WTC11 (cell line): ENCODE data around the gene PCDH7. TPM values are rescaled to one million over a fixed set of nuclear protein-coding genes. Genes with fewer than 3 reads are reported as not detected.

Experiments
- ATAC-seq: fragments of 200-7000 bp; cut with Tn5 transposase; 2 replicates; pipeline ENCODE4 v1.10.0; 2021; ENCODE audit warnings: mild to moderate bottlenecking, moderate library complexity
- CTCF ChIA-PET: fragments of 300-600 bp; sonication (Branson Sonifier 250); formaldehyde crosslinking; loops from one replicate; lab custom pipeline; 2021; ENCODE audit warnings: antibody characterized with exemption; lab: Charles Lee
- POLR2A ChIA-PET: fragments of 350-600 bp; sonication (Branson Sonifier 250); formaldehyde crosslinking; loops from one replicate; lab custom pipeline; 2021; ENCODE audit warnings: antibody characterized with exemption; lab: Charles Lee
- DNase-seq: peaks from one replicate; pipeline ENCODE4 v3.0.0; 2021; ENCODE audit warnings: low spot score
- H3K27ac Mint-ChIP-seq: 2 replicates; pipeline ENCODE4 v1.8.0; 2021; ENCODE audit warnings: mixed read lengths
- H3K27me3 Mint-ChIP-seq: 2 replicates; pipeline ENCODE4 v1.8.0; 2021; ENCODE audit warnings: low read depth, mild to moderate bottlenecking, moderate library complexity, mixed read lengths
- H3K36me3 Mint-ChIP-seq: 2 replicates; pipeline ENCODE4 v1.8.0; 2021; ENCODE audit warnings: mixed read lengths
- H3K4me1 Mint-ChIP-seq: 2 replicates; pipeline ENCODE4 v1.8.0; 2022; ENCODE audit warnings: mixed read lengths
- H3K4me3 Mint-ChIP-seq: 2 replicates; pipeline ENCODE4 v1.8.0; 2021; ENCODE audit warnings: mild to moderate bottlenecking, moderate library complexity, mixed read lengths
- H3K9me3 Mint-ChIP-seq: 2 replicates; pipeline ENCODE4 v1.8.0; 2021; ENCODE audit warnings: mixed read lengths
- AFF4 ChIP-seq: sonication (generic); formaldehyde crosslinking; IDR thresholded peaks from 2 replicates; pipeline ENCODE4 v1.8.1; 2023; ENCODE audit warnings: mild to moderate bottlenecking, missing genetic modification reagents, borderline replicate concordance
- ATF1 ChIP-seq: sonication (generic); formaldehyde crosslinking; IDR thresholded peaks from 2 replicates; pipeline ENCODE4 v1.8.1; 2023; ENCODE audit warnings: mild to moderate bottlenecking, moderate library complexity, missing genetic modification reagents
- CBFB ChIP-seq: sonication (generic); formaldehyde crosslinking; IDR thresholded peaks from 2 replicates; pipeline ENCODE4 v1.8.1; 2022; ENCODE audit warnings: mild to moderate bottlenecking, low read depth, missing genetic modification reagents
- EMX1 ChIP-seq: fragments of 250-450 bp; sonication (Bioruptor Pico); IDR thresholded peaks from 2 replicates; pipeline ENCODE4 v1.8.0; 2021; ENCODE audit warnings: mild to moderate bottlenecking
- ETV6 ChIP-seq: sonication (generic); formaldehyde crosslinking; IDR thresholded peaks from 2 replicates; pipeline ENCODE4 v1.8.1; 2022; ENCODE audit warnings: mild to moderate bottlenecking, missing genetic modification reagents
- FOXJ3 ChIP-seq: sonication (generic); formaldehyde crosslinking; IDR thresholded peaks from 2 replicates; pipeline ENCODE4 v1.9.0; 2021; ENCODE audit warnings: missing genetic modification reagents, mild to moderate bottlenecking, borderline replicate concordance
- FOXP1 ChIP-seq: sonication (generic); formaldehyde crosslinking; IDR thresholded peaks from 2 replicates; pipeline ENCODE4 v1.8.0; 2022; ENCODE audit warnings: missing genetic modification reagents, mild to moderate bottlenecking, moderate library complexity, borderline replicate concordance
- IRF2 ChIP-seq: sonication (generic); formaldehyde crosslinking; IDR thresholded peaks from 2 replicates; pipeline ENCODE4 v1.8.0; 2022; ENCODE audit warnings: low read depth, missing genetic modification reagents, borderline replicate concordance
- KAT7 ChIP-seq: sonication (generic); formaldehyde crosslinking; IDR thresholded peaks from 2 replicates; pipeline ENCODE4 v1.8.1; 2023; ENCODE audit warnings: missing genetic modification reagents, mild to moderate bottlenecking, borderline replicate concordance
- NR3C1 ChIP-seq: sonication (generic); formaldehyde crosslinking; conservative IDR thresholded peaks from 2 replicates; pipeline ENCODE4 v1.8.1; 2023; ENCODE audit warnings: low read depth, mild to moderate bottlenecking, missing genetic modification reagents
- OVOL2 ChIP-seq: fragments of 250-450 bp; sonication (Bioruptor Pico); IDR thresholded peaks from 2 replicates; pipeline ENCODE4 v1.9.0; 2021; ENCODE audit warnings: mild to moderate bottlenecking, borderline replicate concordance
- RORB ChIP-seq: fragments of 250-450 bp; sonication (Bioruptor Pico); IDR thresholded peaks from 2 replicates; pipeline ENCODE4 v1.9.0; 2021; ENCODE audit warnings: mild to moderate bottlenecking
- ZNF263 ChIP-seq: sonication (generic); formaldehyde crosslinking; IDR thresholded peaks from 2 replicates; pipeline ENCODE4 v1.8.1; 2022; ENCODE audit warnings: low read depth, mild to moderate bottlenecking, moderate library complexity, missing genetic modification reagents
- ZNF317 ChIP-seq: sonication (generic); formaldehyde crosslinking; IDR thresholded peaks from 2 replicates; pipeline ENCODE4 v1.8.1; 2023; ENCODE audit warnings: low read depth, mild to moderate bottlenecking, moderate library complexity, missing genetic modification reagents, borderline replicate concordance
- ZNF512 ChIP-seq: sonication (generic); formaldehyde crosslinking; IDR thresholded peaks from 2 replicates; pipeline ENCODE4 v1.8.1; 2022; ENCODE audit warnings: missing genetic modification reagents, borderline replicate concordance
- ZNF671 ChIP-seq: fragments of 250-450 bp; sonication (Bioruptor Pico); IDR thresholded peaks from 2 replicates; pipeline ENCODE4 v1.8.0; 2021; ENCODE audit warnings: mild to moderate bottlenecking
- total RNA-seq: library from RNA; stranded (reverse); gene quantifications from 3 replicates; pipeline ENCODE4 v1.2.3, GENCODE V29; 2021
- TF ChIP-seq, protein P1 (sequence below): sonication (generic); formaldehyde crosslinking; IDR thresholded peaks from 2 replicates; pipeline ENCODE4 v1.8.1; 2022; ENCODE audit warnings: low read depth, missing genetic modification reagents, borderline replicate concordance
- TF ChIP-seq, protein P2 (sequence below): sonication (generic); formaldehyde crosslinking; IDR thresholded peaks from 2 replicates; pipeline ENCODE4 v1.8.0; 2022; ENCODE audit warnings: mild to moderate bottlenecking, missing genetic modification reagents
- TF ChIP-seq, protein P3 (sequence below): sonication (generic); formaldehyde crosslinking; IDR thresholded peaks from 2 replicates; pipeline ENCODE4 v1.8.1; 2023; ENCODE audit warnings: mild to moderate bottlenecking, missing genetic modification reagents
- TF ChIP-seq, protein P4 (sequence below): sonication (generic); formaldehyde crosslinking; IDR thresholded peaks from 2 replicates; pipeline ENCODE4 v1.8.0; 2022; ENCODE audit warnings: mild to moderate bottlenecking, missing genetic modification reagents

PCDH7 gene
- total RNA-seq, 1 experiment from 2014 or later, result 3.9 TPM

GRCh38 chr4:30725562-30725961 lies 5.4 kb downstream of the PCDH7 start:
- TF ChIP-seq, protein P1, sequence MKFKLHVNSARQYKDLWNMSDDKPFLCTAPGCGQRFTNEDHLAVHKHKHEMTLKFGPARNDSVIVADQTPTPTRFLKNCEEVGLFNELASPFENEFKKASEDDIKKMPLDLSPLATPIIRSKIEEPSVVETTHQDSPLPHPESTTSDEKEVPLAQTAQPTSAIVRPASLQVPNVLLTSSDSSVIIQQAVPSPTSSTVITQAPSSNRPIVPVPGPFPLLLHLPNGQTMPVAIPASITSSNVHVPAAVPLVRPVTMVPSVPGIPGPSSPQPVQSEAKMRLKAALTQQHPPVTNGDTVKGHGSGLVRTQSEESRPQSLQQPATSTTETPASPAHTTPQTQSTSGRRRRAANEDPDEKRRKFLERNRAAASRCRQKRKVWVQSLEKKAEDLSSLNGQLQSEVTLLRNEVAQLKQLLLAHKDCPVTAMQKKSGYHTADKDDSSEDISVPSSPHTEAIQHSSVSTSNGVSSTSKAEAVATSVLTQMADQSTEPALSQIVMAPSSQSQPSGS, result no peak
- TF ChIP-seq, protein P2, sequence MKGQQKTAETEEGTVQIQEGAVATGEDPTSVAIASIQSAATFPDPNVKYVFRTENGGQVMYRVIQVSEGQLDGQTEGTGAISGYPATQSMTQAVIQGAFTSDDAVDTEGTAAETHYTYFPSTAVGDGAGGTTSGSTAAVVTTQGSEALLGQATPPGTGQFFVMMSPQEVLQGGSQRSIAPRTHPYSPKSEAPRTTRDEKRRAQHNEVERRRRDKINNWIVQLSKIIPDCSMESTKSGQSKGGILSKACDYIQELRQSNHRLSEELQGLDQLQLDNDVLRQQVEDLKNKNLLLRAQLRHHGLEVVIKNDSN (CRISPR knock-in tag), result no peak
- TF ChIP-seq ETV6 (CRISPR knock-in tag) (no peak), IRF2 (CRISPR knock-in tag) (no peak), ZNF512 (CRISPR knock-in tag) (no peak), NR3C1 (CRISPR knock-in tag) (no peak)
- TF ChIP-seq, protein P3, sequence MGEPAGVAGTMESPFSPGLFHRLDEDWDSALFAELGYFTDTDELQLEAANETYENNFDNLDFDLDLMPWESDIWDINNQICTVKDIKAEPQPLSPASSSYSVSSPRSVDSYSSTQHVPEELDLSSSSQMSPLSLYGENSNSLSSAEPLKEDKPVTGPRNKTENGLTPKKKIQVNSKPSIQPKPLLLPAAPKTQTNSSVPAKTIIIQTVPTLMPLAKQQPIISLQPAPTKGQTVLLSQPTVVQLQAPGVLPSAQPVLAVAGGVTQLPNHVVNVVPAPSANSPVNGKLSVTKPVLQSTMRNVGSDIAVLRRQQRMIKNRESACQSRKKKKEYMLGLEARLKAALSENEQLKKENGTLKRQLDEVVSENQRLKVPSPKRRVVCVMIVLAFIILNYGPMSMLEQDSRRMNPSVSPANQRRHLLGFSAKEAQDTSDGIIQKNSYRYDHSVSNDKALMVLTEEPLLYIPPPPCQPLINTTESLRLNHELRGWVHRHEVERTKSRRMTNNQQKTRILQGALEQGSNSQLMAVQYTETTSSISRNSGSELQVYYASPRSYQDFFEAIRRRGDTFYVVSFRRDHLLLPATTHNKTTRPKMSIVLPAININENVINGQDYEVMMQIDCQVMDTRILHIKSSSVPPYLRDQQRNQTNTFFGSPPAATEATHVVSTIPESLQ (CRISPR knock-in tag), result no peak
- no peak overlapping the region for H3K4me3 Mint-ChIP-seq
- ChIA-PET CTCF (no interaction called here), POLR2A (no interaction called here)
- DNase-seq, result no peak
- H3K27me3 Mint-ChIP-seq, result peaks cover 39% of the 10 kb centered on the region
- H3K9me3 Mint-ChIP-seq, result no peaks in the 10 kb centered on the region
- H3K4me1 Mint-ChIP-seq, result peaks cover 25% of the 10 kb centered on the region
- no peak for ATAC-seq
- no peaks in the 10 kb centered on the region for H3K36me3 Mint-ChIP-seq
- no peak overlapping the region for H3K27ac Mint-ChIP-seq

GRCh38 chr4:30726090-30726675 lies 6.0 kb downstream of the PCDH7 start:
- TF ChIP-seq ZNF317 (CRISPR knock-in tag) (no peak), IRF2 (CRISPR knock-in tag) (no peak), CBFB (no peak), AFF4 (CRISPR knock-in tag) (no peak), ZNF263 (CRISPR knock-in tag) (no peak), RORB (no peak), ATF1 (CRISPR knock-in tag) (no peak), EMX1 (CRISPR knock-in tag) (no peak), KAT7 (CRISPR knock-in tag) (no peak), FOXJ3 (CRISPR knock-in tag) (no peak), FOXP1 (no peak), OVOL2 (CRISPR knock-in tag) (no peak), ZNF671 (CRISPR knock-in tag) (no peak)
- TF ChIP-seq, protein P4, sequence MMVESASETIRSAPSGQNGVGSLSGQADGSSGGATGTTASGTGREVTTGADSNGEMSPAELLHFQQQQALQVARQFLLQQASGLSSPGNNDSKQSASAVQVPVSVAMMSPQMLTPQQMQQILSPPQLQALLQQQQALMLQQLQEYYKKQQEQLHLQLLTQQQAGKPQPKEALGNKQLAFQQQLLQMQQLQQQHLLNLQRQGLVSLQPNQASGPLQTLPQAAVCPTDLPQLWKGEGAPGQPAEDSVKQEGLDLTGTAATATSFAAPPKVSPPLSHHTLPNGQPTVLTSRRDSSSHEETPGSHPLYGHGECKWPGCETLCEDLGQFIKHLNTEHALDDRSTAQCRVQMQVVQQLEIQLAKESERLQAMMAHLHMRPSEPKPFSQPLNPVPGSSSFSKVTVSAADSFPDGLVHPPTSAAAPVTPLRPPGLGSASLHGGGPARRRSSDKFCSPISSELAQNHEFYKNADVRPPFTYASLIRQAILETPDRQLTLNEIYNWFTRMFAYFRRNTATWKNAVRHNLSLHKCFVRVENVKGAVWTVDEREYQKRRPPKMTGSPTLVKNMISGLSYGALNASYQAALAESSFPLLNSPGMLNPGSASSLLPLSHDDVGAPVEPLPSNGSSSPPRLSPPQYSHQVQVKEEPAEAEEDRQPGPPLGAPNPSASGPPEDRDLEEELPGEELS (CRISPR knock-in tag), result no peak
- ATAC-seq (no peak), DNase-seq (no peak)
- Mint-ChIP-seq H3K4me1 (peaks cover 25% of the 10 kb centered on the region), H3K4me3 (no peak overlapping the region), H3K9me3 (no peaks in the 10 kb centered on the region), H3K27me3 (peaks cover 34% of the 10 kb centered on the region), H3K36me3 (no peaks in the 10 kb centered on the region), H3K27ac (no peak overlapping the region)
- POLR2A ChIA-PET, result no interaction called here
- CTCF ChIA-PET, result no interaction called here
